ENCODE measurements around the gene ZNF385D.

The ZNF385D gene

DNA sequence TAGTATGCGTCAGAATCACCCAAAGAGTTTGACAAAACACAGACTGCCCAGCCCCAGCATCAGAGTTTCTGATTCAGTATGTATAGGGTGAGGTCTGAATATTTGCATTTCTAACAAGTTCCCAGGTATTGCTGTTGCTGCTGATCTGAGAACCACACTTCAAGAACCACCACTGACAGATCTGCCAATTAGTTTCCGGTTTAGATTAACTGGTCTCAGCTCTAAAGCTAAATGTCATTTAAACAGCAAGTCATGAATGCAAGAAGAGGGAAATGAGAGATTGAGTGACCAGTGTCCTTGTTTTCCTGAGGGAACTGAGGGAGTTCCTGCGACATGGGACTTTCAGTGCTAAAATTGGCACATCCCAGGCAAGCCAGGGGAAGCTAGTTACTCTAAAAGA lies 305.0 kb downstream of the ZNF385D start:
- CTCF ChIA-PET, result no interaction called here
- POLR2A ChIA-PET, result no interaction called here
- TF ChIP-seq L3MBTL2 (conservative IDR thresholded peaks at IDR 0.05), result no peak
- no peak for TF ChIP-seq TARDBP (IDR thresholded peaks at IDR 0.05)
- no peak for TF ChIP-seq NFRKB (IDR thresholded peaks at IDR 0.05)
- TF ChIP-seq FOXK2 (IDR thresholded peaks at IDR 0.05), result no peak
- TF ChIP-seq BHLHE40 (IDR thresholded peaks at IDR 0.05; ENCODE audit: borderline replicate concordance), result no peak
- no peak for TF ChIP-seq PKNOX1 (IDR thresholded peaks at IDR 0.05)
- no peak for TF ChIP-seq FOXA1 (IDR thresholded peaks at IDR 0.05)
- TF ChIP-seq CTBP1 (IDR thresholded peaks at IDR 0.05; ENCODE audit: borderline replicate concordance), result no peak
- no peak for TF ChIP-seq ZNF384 (IDR thresholded peaks at IDR 0.05)
- TF ChIP-seq SP1 (IDR thresholded peaks at IDR 0.05), result no peak
- TF ChIP-seq SUZ12 (IDR thresholded peaks at IDR 0.05), result no peak
- TF ChIP-seq HDGF (IDR thresholded peaks at IDR 0.05; ENCODE audit: borderline replicate concordance), result no peak
- TF ChIP-seq LEF1 (IDR thresholded peaks at IDR 0.05; ENCODE audit: borderline replicate concordance), result no peak
- no peak for DNase-seq (ENCODE audit: extremely low spot score)

DNA sequence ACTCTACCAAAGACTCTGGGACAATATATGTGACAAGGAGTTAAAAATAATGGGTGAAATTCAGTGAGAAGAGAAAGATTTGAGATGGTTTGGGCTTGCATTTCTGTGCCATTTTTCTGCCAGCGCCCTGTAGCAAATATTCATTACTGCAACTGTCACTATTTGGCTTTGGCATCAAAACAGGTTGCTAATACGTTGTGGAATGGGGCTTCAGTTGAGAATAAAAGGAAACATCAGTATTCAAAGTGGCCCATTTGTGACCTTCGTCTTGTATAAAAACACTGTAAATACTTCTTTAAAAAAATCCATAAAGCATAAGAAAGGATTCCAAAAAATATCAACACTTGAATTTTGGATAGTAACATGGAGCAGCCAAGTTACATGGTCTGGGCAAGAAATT lies 309.2 kb downstream of the ZNF385D start:
- ChIA-PET CTCF (no interaction called here), POLR2A (no interaction called here)
- DNase-seq (ENCODE audit: extremely low spot score), result no peak
- TF ChIP-seq SUZ12 (IDR thresholded peaks at IDR 0.05) (no peak), L3MBTL2 (conservative IDR thresholded peaks at IDR 0.05) (no peak), CTBP1 (IDR thresholded peaks at IDR 0.05; ENCODE audit: borderline replicate concordance) (no peak), TARDBP (IDR thresholded peaks at IDR 0.05) (no peak)

DNA sequence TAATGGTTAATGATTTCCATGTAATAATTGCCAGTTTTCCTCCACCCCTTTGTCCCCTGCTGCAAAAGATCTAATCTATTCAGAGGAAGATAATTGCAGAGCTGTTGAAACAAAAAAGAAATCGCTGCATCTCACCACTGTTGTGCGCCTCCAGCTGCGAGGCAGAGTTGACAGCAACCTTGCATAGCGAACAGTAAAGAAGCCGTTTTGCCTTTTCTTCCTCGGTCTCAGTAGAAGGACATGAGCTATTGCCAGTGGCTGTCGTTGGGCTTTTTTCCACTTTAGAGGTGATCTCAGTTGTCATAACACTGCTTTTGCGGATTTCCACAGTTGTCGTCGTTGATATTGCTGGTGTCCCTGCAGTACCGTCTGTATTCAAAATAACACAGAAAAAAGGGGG lies 314.2 kb downstream of the ZNF385D start:
- ChIA-PET CTCF (no interaction called here), POLR2A (no interaction called here)
- TF ChIP-seq FOXA1 (IDR thresholded peaks at IDR 0.05) (no peak), CTBP1 (IDR thresholded peaks at IDR 0.05; ENCODE audit: borderline replicate concordance) (no peak), SUZ12 (IDR thresholded peaks at IDR 0.05) (no peak), HDGF (IDR thresholded peaks at IDR 0.05; ENCODE audit: borderline replicate concordance) (no peak), PKNOX1 (IDR thresholded peaks at IDR 0.05) (no peak), FOXK2 (IDR thresholded peaks at IDR 0.05) (no peak), NFRKB (IDR thresholded peaks at IDR 0.05) (no peak), LEF1 (IDR thresholded peaks at IDR 0.05; ENCODE audit: borderline replicate concordance) (no peak), FOXM1 (IDR thresholded peaks at IDR 0.05; ENCODE audit: borderline replicate concordance) (no peak), ELF4 (IDR thresholded peaks at IDR 0.05) (no peak), TARDBP (IDR thresholded peaks at IDR 0.05) (no peak), BHLHE40 (IDR thresholded peaks at IDR 0.05; ENCODE audit: borderline replicate concordance) (no peak), ARNT (IDR thresholded peaks at IDR 0.05) (no peak), ZNF384 (IDR thresholded peaks at IDR 0.05) (no peak)
- no peak for DNase-seq (ENCODE audit: extremely low spot score)

DNA sequence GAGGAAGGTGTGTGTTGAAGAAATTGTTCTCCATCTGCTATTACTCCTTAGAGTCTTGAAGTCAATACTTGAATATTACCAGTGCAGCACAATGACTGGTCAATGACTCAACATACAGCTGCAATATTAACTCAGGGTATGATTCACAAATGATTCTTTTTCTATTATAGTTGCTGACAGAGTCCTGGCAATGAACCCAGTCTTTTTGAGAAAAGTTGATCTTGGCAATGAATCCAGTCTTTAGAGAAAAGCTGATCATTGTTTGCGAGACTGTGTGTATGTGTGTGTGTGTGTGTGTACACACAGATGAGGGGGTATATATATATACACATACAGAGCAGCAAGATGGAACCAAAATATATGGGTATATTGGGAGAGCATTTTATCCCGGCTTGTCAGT lies 315.1 kb downstream of the ZNF385D start:
- DNase-seq (ENCODE audit: extremely low spot score), result no peak
- ChIA-PET CTCF (no interaction called here), POLR2A (no interaction called here)
- TF ChIP-seq BHLHE40 (IDR thresholded peaks at IDR 0.05; ENCODE audit: borderline replicate concordance), result no peak
- TF ChIP-seq SP1 (IDR thresholded peaks at IDR 0.05), result no peak
- TF ChIP-seq SUZ12 (IDR thresholded peaks at IDR 0.05), result no peak
- no peak for TF ChIP-seq LEF1 (IDR thresholded peaks at IDR 0.05; ENCODE audit: borderline replicate concordance)
- TF ChIP-seq FOXM1 (IDR thresholded peaks at IDR 0.05; ENCODE audit: borderline replicate concordance), result no peak
- TF ChIP-seq FOXA1 (IDR thresholded peaks at IDR 0.05), result no peak
- TF ChIP-seq ZNF384 (IDR thresholded peaks at IDR 0.05), result no peak
- no peak for TF ChIP-seq HDGF (IDR thresholded peaks at IDR 0.05; ENCODE audit: borderline replicate concordance)
- TF ChIP-seq PKNOX1 (IDR thresholded peaks at IDR 0.05), result no peak
- TF ChIP-seq TARDBP (IDR thresholded peaks at IDR 0.05), result no peak
- no peak for TF ChIP-seq NFRKB (IDR thresholded peaks at IDR 0.05)
- no peak for TF ChIP-seq ELF4 (IDR thresholded peaks at IDR 0.05)
- no peak for TF ChIP-seq L3MBTL2 (conservative IDR thresholded peaks at IDR 0.05)
- no peak for TF ChIP-seq FOXK2 (IDR thresholded peaks at IDR 0.05)
- no peak for TF ChIP-seq ARNT (IDR thresholded peaks at IDR 0.05)

DNA sequence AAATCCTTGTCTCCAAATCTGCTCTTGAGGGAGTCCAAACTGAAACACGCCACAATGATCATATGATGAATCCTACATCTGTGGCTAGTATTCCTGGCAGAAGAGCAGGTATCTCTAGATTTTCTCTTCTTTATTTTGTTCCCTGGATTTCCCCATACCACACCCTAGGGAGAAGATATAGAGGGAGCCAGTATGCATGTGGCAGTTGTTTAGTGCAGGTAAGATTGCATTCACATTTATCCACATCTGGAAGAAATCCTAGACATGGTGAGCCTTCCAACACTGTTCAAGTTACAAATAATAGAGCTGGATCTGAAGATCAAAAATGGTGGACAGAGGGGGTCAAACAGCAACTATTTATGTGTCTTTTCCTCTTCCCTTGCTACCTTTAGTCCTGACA lies 316.7 kb downstream of the ZNF385D start:
- CTCF ChIA-PET, result no interaction called here
- no peak for DNase-seq (ENCODE audit: extremely low spot score)
- TF ChIP-seq BHLHE40 (IDR thresholded peaks at IDR 0.05; ENCODE audit: borderline replicate concordance) (no peak), SP1 (IDR thresholded peaks at IDR 0.05) (no peak), LEF1 (IDR thresholded peaks at IDR 0.05; ENCODE audit: borderline replicate concordance) (no peak), PKNOX1 (IDR thresholded peaks at IDR 0.05) (no peak), CTBP1 (IDR thresholded peaks at IDR 0.05; ENCODE audit: borderline replicate concordance) (no peak), FOXM1 (IDR thresholded peaks at IDR 0.05; ENCODE audit: borderline replicate concordance) (no peak), ELF4 (IDR thresholded peaks at IDR 0.05) (no peak), HDGF (IDR thresholded peaks at IDR 0.05; ENCODE audit: borderline replicate concordance) (no peak), ARNT (IDR thresholded peaks at IDR 0.05) (no peak), ZNF384 (IDR thresholded peaks at IDR 0.05) (no peak), FOXK2 (IDR thresholded peaks at IDR 0.05) (no peak), NFRKB (IDR thresholded peaks at IDR 0.05) (no peak), FOXA1 (IDR thresholded peaks at IDR 0.05) (no peak), SUZ12 (IDR thresholded peaks at IDR 0.05) (no peak), TARDBP (IDR thresholded peaks at IDR 0.05) (no peak), L3MBTL2 (conservative IDR thresholded peaks at IDR 0.05) (no peak)
- POLR2A ChIA-PET, result no interaction called here

- no peak for DNase-seq (ENCODE audit: extremely low spot score)
- CTCF ChIA-PET, result no interaction called here
- POLR2A ChIA-PET, result no interaction called here
- TF ChIP-seq BHLHE40 (IDR thresholded peaks at IDR 0.05; ENCODE audit: borderline replicate concordance) (no peak), FOXM1 (IDR thresholded peaks at IDR 0.05; ENCODE audit: borderline replicate concordance) (no peak), ELF4 (IDR thresholded peaks at IDR 0.05) (no peak), FOXA1 (IDR thresholded peaks at IDR 0.05) (no peak), HDGF (IDR thresholded peaks at IDR 0.05; ENCODE audit: borderline replicate concordance) (no peak), LEF1 (IDR thresholded peaks at IDR 0.05; ENCODE audit: borderline replicate concordance) (no peak)
Observed at GRCh38 chr3:21433751-21434150, 317.3 kb downstream of the ZNF385D start.
